Keratinocyte (primary cell): ENCODE data around the gene TNFRSF6B. TPM values are rescaled to one million over a fixed set of nuclear protein-coding genes. Genes with fewer than 3 reads are reported as not detected.

Experiments
- DNase-seq: peaks from one replicate; pipeline ENCODE4 v3.0.0-alpha.2; 2011; ENCODE audit warnings: low read depth, missing footprints, low spot score
- FAIRE-seq: peaks from 2 replicates; lab custom pipeline; 2011; peaks lifted over from hg19 to GRCh38; lab: Jason Lieb, UNC
- H2AFZ ChIP-seq: 2 replicates; pipeline ENCODE4 v1.6.0; 2012; ENCODE audit warnings: low read length, control low read depth, inconsistent platforms; ENCODE audit not compliant: control insufficient read depth
- H3K27ac ChIP-seq: 2 replicates; pipeline ENCODE4 v1.5.1; 2011; ENCODE audit warnings: low read length; ENCODE audit not compliant: control insufficient read depth, insufficient read depth
- H3K27me3 ChIP-seq: 3 replicates; pipeline ENCODE4 v1.6.0; 2011; ENCODE audit warnings: low read length; ENCODE audit not compliant: control insufficient read depth, insufficient read depth; ENCODE audit errors: extremely low read depth
- H3K36me3 ChIP-seq, 2 experiments: 2 replicates in 1 of 2; 3 replicates in 1 of 2; pipeline ENCODE4 v1.5.1; 2011; ENCODE audit warnings: low read length in 2 of 2, mild to moderate bottlenecking in 1 of 2; ENCODE audit not compliant: control insufficient read depth in 2 of 2, insufficient read depth in 2 of 2; ENCODE audit errors: extremely low read depth in 1 of 2
- H3K4me1 ChIP-seq: 3 replicates; pipeline ENCODE4 v1.5.1; 2011; ENCODE audit warnings: low read length; ENCODE audit not compliant: control insufficient read depth, insufficient read depth; ENCODE audit errors: extremely low read depth
- H3K4me2 ChIP-seq: 3 replicates; pipeline ENCODE4 v1.6.0; 2011; ENCODE audit warnings: low read depth, low read length; ENCODE audit not compliant: control insufficient read depth, insufficient read depth; ENCODE audit errors: extremely low read depth
- H3K4me3 ChIP-seq, 3 experiments: fragments of 200-600 bp in 1 of 3; sonication (generic) in 1 of 3; 2 replicates in 2 of 3; 3 replicates in 1 of 3; pipeline ENCODE4 v1.5.1; 2011 to 2016; ENCODE audit warnings: low read length in 3 of 3, mild to moderate bottlenecking in 3 of 3, control low read depth in 2 of 3, inconsistent platforms in 1 of 3, low read depth in 1 of 3, mixed read lengths in 1 of 3, mixed run types in 1 of 3, moderate library complexity in 1 of 3; ENCODE audit not compliant: control insufficient read depth in 2 of 3, insufficient read depth in 2 of 3; ENCODE audit errors: extremely low read depth in 1 of 3
- H3K79me2 ChIP-seq: 2 replicates; pipeline ENCODE4 v1.6.0; 2012; ENCODE audit warnings: low read length; ENCODE audit not compliant: control insufficient read depth, insufficient read depth
- H3K9ac ChIP-seq: 3 replicates; pipeline ENCODE4 v1.6.0; 2011; ENCODE audit warnings: low read length; ENCODE audit not compliant: control insufficient read depth, insufficient read depth; ENCODE audit errors: extremely low read depth
- H3K9me1 ChIP-seq: 3 replicates; pipeline ENCODE4 v1.6.0; 2011; ENCODE audit warnings: low read length; ENCODE audit not compliant: control insufficient read depth, insufficient read depth; ENCODE audit errors: extremely low read depth
- H3K9me3 ChIP-seq: 2 replicates; pipeline ENCODE4 v1.5.1; 2012; ENCODE audit warnings: low read depth, low read length; ENCODE audit not compliant: control insufficient read depth
- H4K20me1 ChIP-seq: 3 replicates; pipeline ENCODE4 v1.6.0; 2011; ENCODE audit warnings: low read length; ENCODE audit not compliant: control insufficient read depth, insufficient read depth; ENCODE audit errors: extremely low read depth
- EZH2 ChIP-seq: IDR thresholded peaks from one replicate; pipeline ENCODE4 v1.6.1; 2012; ENCODE audit warnings: inconsistent platforms, mild to moderate bottlenecking, low read length, moderate library complexity
- dilution Hi-C: fragments of 300-500 bp; cut with MboI; formaldehyde crosslinking; loops from one replicate; pipeline ENCODE4 v1.7.0; 2020; ENCODE audit warnings: low sequenced_read_pairs; ENCODE audit not compliant: extremely low pct_ligation_motif_present
- polyA plus RNA-seq, 5 experiments: library from polyadenylated mRNA; depleted of rRNA in 3 of 5; stranded (reverse) in 3 of 5; stranded (forward) in 1 of 5; unstranded in 1 of 5; fragments of >200 nt; gene quantifications; 1 replicate in 1 of 5; 2 replicates in 3 of 5; 3 replicates in 1 of 5; pipeline versions ENCODE4 v1.2.1 to v1.2.3, GENCODE V29; 2011 to 2012; ENCODE audit warnings: missing spikeins in 2 of 5, low read depth in 1 of 5, low replicate concordance in 1 of 5
- TF ChIP-seq, protein P1 (sequence below), 3 experiments: IDR thresholded peaks in 1 of 3; conservative IDR thresholded peaks in 1 of 3; optimal IDR thresholded peaks in 1 of 3; 2 replicates in 2 of 3; 3 replicates in 1 of 3; pipeline versions ENCODE3 to v1.5.1; 2011; ENCODE audit warnings: low read length in 3 of 3, mild to moderate bottlenecking in 3 of 3, moderate library complexity in 2 of 3, control low read depth in 1 of 3, inconsistent platforms in 1 of 3; ENCODE audit not compliant: insufficient read depth in 2 of 3; ENCODE audit errors: extremely low read depth in 1 of 3

The TNFRSF6B gene
- polyA plus RNA-seq, 1 donor (not counting 4 experiments of a cell fraction or from before 2014, with no cell fraction given): 51.9 TPM

DNA sequence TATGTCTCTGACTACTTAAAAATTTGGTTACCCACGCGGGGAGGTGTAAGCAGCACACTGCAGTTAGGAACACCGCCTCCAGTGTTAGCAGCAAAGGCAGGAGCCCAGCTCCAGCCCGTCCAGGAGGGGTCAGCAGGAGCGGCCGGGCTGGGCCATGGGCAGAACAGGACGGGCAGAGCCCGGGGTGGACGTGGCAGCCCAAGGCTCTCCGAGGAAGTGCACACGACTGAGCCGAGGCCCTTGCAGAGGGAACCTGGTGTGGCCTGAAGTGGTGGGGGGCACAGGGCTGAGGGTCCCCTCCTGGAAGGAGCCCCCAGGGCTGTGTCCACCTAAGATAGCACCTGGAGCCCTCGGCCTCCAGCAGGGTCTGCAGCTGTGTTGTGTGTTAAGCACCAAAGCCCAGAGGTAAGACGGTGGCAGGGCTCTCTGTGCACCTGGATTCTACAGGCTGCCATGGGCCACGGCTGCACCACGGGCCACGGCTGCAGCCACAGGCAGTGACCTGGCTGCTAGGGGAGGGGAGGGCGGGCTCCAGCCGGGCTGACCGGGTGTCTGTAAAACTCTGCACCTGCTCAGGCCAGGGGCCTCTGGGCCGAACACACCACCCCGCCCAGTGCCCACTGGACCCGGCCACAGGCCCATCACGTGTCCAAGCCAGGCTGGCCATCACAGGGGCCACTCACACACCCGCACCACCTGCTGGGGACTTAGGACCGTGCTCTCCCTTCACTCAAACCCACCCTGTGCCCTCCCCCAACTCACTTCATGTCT, 49.7 kb downstream of the TNFRSF6B start:
- FAIRE-seq: no peak
- no peak overlapping the region for H2AFZ ChIP-seq
- dilution Hi-C loops: no loop called here

GRCh38 chr20:63746751-63747315, 50.4 kb downstream of the TNFRSF6B start:
- H3K9me1 ChIP-seq: no peaks in the 10 kb centered on the region
- no peaks in the 10 kb centered on the region for H4K20me1 ChIP-seq
- H3K27me3 ChIP-seq: no peaks in the 10 kb centered on the region
- H3K4me3 ChIP-seq: no peak overlapping the region
- no peak for FAIRE-seq
- no peak for DNase-seq
- dilution Hi-C loops: no loop called here
- H3K4me2 ChIP-seq: no peak overlapping the region
- no peak overlapping the region for H2AFZ ChIP-seq
- peaks cover 1% of the 10 kb centered on the region for H3K4me1 ChIP-seq
- no peaks in the 10 kb centered on the region for H3K79me2 ChIP-seq
- no peaks in the 10 kb centered on the region for H3K9me3 ChIP-seq
- no peak overlapping the region for H3K9ac ChIP-seq
- no peak overlapping the region for H3K27ac ChIP-seq
- TF ChIP-seq EZH2: no peak
- TF ChIP-seq, protein P1, sequence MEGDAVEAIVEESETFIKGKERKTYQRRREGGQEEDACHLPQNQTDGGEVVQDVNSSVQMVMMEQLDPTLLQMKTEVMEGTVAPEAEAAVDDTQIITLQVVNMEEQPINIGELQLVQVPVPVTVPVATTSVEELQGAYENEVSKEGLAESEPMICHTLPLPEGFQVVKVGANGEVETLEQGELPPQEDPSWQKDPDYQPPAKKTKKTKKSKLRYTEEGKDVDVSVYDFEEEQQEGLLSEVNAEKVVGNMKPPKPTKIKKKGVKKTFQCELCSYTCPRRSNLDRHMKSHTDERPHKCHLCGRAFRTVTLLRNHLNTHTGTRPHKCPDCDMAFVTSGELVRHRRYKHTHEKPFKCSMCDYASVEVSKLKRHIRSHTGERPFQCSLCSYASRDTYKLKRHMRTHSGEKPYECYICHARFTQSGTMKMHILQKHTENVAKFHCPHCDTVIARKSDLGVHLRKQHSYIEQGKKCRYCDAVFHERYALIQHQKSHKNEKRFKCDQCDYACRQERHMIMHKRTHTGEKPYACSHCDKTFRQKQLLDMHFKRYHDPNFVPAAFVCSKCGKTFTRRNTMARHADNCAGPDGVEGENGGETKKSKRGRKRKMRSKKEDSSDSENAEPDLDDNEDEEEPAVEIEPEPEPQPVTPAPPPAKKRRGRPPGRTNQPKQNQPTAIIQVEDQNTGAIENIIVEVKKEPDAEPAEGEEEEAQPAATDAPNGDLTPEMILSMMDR (optimal IDR thresholded peaks at IDR 0.05 in 1 of 3, IDR thresholded peaks at IDR 0.05 in 1 of 3, conservative IDR thresholded peaks at IDR 0.05 in 1 of 3; ENCODE audit: extremely low read depth in 1 of 3, insufficient read depth in 2 of 3, low read length in 3 of 3): no peak
- H3K36me3 ChIP-seq: peaks cover 2 to 3% of the 10 kb centered on the region in 2 experiments

More for the DNA sequence above, 49.7 kb downstream of the TNFRSF6B start:
- peaks cover 8% of the 10 kb centered on the region for H3K4me1 ChIP-seq
- H3K9ac ChIP-seq: no peak overlapping the region
- H3K36me3 ChIP-seq: peaks cover 2 to 7% of the 10 kb centered on the region in 2 experiments
- H3K27ac ChIP-seq: no peak overlapping the region
- H3K4me3 ChIP-seq: no peak overlapping the region
- no peaks in the 10 kb centered on the region for H3K9me1 ChIP-seq
- TF ChIP-seq, protein P1 (optimal IDR thresholded peaks at IDR 0.05 in 1 of 3, IDR thresholded peaks at IDR 0.05 in 1 of 3, conservative IDR thresholded peaks at IDR 0.05 in 1 of 3; ENCODE audit: extremely low read depth in 1 of 3, insufficient read depth in 2 of 3, low read length in 3 of 3): no peak
- TF ChIP-seq EZH2: no peak
- H3K27me3 ChIP-seq: no peaks in the 10 kb centered on the region
- no peaks in the 10 kb centered on the region for H3K9me3 ChIP-seq
- H3K4me2 ChIP-seq: no peak overlapping the region
- no peak for DNase-seq
- no peaks in the 10 kb centered on the region for H3K79me2 ChIP-seq
- no peaks in the 10 kb centered on the region for H4K20me1 ChIP-seq
